Brain microvascular endothelial cell (primary cell): Measurements from ENCODE around the gene ZP2.

Experiments used
- DNase-seq: peaks from one replicate; pipeline ENCODE4 v3.0.0-alpha.2; 2020
- H3K27ac ChIP-seq: fragments of 250-450 bp; sonication (Bioruptor Pico); 2 replicates; pipeline ENCODE4 v1.5.1; 2020; ENCODE audit warnings: mild to moderate bottlenecking, moderate library complexity
- H3K27me3 ChIP-seq: fragments of 250-450 bp; sonication (Bioruptor Pico); replicated peaks from 2 replicates; pipeline ENCODE4 v1.5.1; 2020; ENCODE audit warnings: mild to moderate bottlenecking
- H3K36me3 ChIP-seq: fragments of 250-450 bp; sonication (Bioruptor Pico); replicated peaks from 2 replicates; pipeline ENCODE4 v1.5.1; 2020; ENCODE audit warnings: mild to moderate bottlenecking
- H3K4me3 ChIP-seq: 2 replicates; pipeline ENCODE4 v1.5.1; 2011; ENCODE audit warnings: low read depth, mild to moderate bottlenecking, control low read depth, low read length, moderate library complexity
- CTCF ChIP-seq: IDR thresholded peaks from 2 replicates; pipeline ENCODE4 v1.5.1; 2011; ENCODE audit warnings: low read depth, mild to moderate bottlenecking, moderate library complexity, low read length, control low read depth, inconsistent platforms; ENCODE audit errors: missing control alignments
- in situ Hi-C: cut with HindIII; loops from 2 replicates; pipeline ENCODE4 v1.10.0; 2017; ENCODE audit warnings: low sequenced_read_pairs, low pct_ligation_motif_present

The ZP2 gene

GRCh38 chr16:21190013-21190412 lies 21.4 kb downstream of the ZP2 start:
- Histone ChIP-seq H3K27me3 (no peaks in the 10 kb centered on the region), H3K27ac (no peak overlapping the region), H3K4me3 (no peak overlapping the region), H3K36me3 (no peaks in the 10 kb centered on the region)
- DNase-seq: no peak
- no peak for TF ChIP-seq CTCF
- in situ Hi-C loops: loop anchor here (25.0 kb wide), 1 partner anchor 97 kb away; the partner anchor contains the start of gene CRYM

GRCh38 chr16:21189311-21189710 lies 22.1 kb downstream of the ZP2 start:
- DNase-seq: no peak
- no peak overlapping the region for H3K4me3 ChIP-seq
- H3K36me3 ChIP-seq: no peaks in the 10 kb centered on the region
- no peak for TF ChIP-seq CTCF
- H3K27ac ChIP-seq: no peak overlapping the region
- in situ Hi-C loops: loop anchor here (25.0 kb wide), 1 partner anchor 98 kb away; the partner anchor contains the start of gene CRYM
- no peaks in the 10 kb centered on the region for H3K27me3 ChIP-seq

GRCh38 chr16:21186326-21186691 lies 25.1 kb downstream of the ZP2 start:
- no peak overlapping the region for H3K27ac ChIP-seq
- H3K36me3 ChIP-seq: peaks cover 7% of the 10 kb centered on the region
- TF ChIP-seq CTCF: no peak
- no peak for DNase-seq
- H3K4me3 ChIP-seq: no peak overlapping the region
- in situ Hi-C loops: loop anchor here (25.0 kb wide), 1 partner anchor 101 kb away; the partner anchor contains the start of gene CRYM
- no peaks in the 10 kb centered on the region for H3K27me3 ChIP-seq

GRCh38 chr16:21185659-21186325 lies 25.6 kb downstream of the ZP2 start:
- H3K4me3 ChIP-seq: no peak overlapping the region
- no peak for TF ChIP-seq CTCF
- no peaks in the 10 kb centered on the region for H3K27me3 ChIP-seq
- H3K27ac ChIP-seq: no peak overlapping the region
- DNase-seq: no peak
- in situ Hi-C loops: loop anchor here (25.0 kb wide), 1 partner anchor 102 kb away; the partner anchor contains the start of gene CRYM
- H3K36me3 ChIP-seq: peaks cover 11% of the 10 kb centered on the region

- no peak overlapping the region for H3K4me3 ChIP-seq
- DNase-seq: no peak
- no peak overlapping the region for H3K27ac ChIP-seq
- H3K27me3 ChIP-seq: no peaks in the 10 kb centered on the region
- no peak for TF ChIP-seq CTCF
- in situ Hi-C loops: loop anchor here (25.0 kb wide), 1 partner anchor 102 kb away; the partner anchor contains the start of gene CRYM
- H3K36me3 ChIP-seq: peaks cover 11% of the 10 kb centered on the region
These were observed 26.5 kb downstream of the ZP2 start for GRCh38 chr16:21184834-21185233.
